Gastrocnemius medialis (tissue), 4 donors: ENCODE measurements around the gene CTIF. TPM values are rescaled to one million over a fixed set of nuclear protein-coding genes. Genes with fewer than 3 reads are reported as not detected.

Source experiments
- ATAC-seq, 2 donors: fragments of 150-250 bp; one replicate each; pipeline ENCODE4 v1.9.1; 2016
- DNase-seq, 2 donors: peaks; one replicate each; pipeline ENCODE4 v3.0.0-alpha.2; 2019
- H3K27ac ChIP-seq, 4 donors: fragments of 200-600 bp; sonication (generic); 1 replicate in 1 of 4; 2 replicates in 3 of 4; pipeline ENCODE4 v1.5.1; 2016 to 2018; ENCODE audit warnings: mild to moderate bottlenecking in 2 of 4, moderate library complexity in 1 of 4
- H3K27me3 ChIP-seq, 3 donors: fragments of 200-600 bp; sonication (generic) in 2 of 3; 1 replicate in 1 of 3; 2 replicates in 2 of 3; pipeline versions ENCODE4 v1.5.1 to v1.6.0; 2016 to 2019; ENCODE audit warnings: mild to moderate bottlenecking in 1 of 3, moderate library complexity in 1 of 3
- H3K36me3 ChIP-seq, 2 donors: fragments of 200-600 bp; sonication (generic) in 1 of 2; one replicate each; pipeline ENCODE4 v1.5.1; 2017 to 2018
- H3K4me1 ChIP-seq, 2 donors: fragments of 200-600 bp; sonication (generic) in 1 of 2; one replicate each; pipeline ENCODE4 v1.5.1; 2016 to 2017; ENCODE audit warnings: mild to moderate bottlenecking in 2 of 2
- H3K4me3 ChIP-seq, 4 donors: fragments of 200-600 bp; sonication (generic) in 3 of 4; 1 replicate in 1 of 4; 2 replicates in 3 of 4; pipeline ENCODE4 v1.5.1; 2016 to 2019; ENCODE audit warnings: mild to moderate bottlenecking in 2 of 4
- H3K9me3 ChIP-seq, 3 donors: fragments of 200-600 bp; sonication (generic) in 2 of 3; 1 replicate in 1 of 3; 2 replicates in 2 of 3; pipeline ENCODE4 v1.5.1; 2016 to 2019
- CTCF ChIP-seq, 5 experiments: fragments of 450-650 bp in 3 of 5; fragments of 200-600 bp in 2 of 5; sonication (generic) in 2 of 5; IDR thresholded peaks in 4 of 5; conservative IDR thresholded peaks in 1 of 5; 1 replicate in 4 of 5; 2 replicates in 1 of 5; pipeline ENCODE4 v1.5.1; 2016 to 2019; ENCODE audit warnings: antibody characterized with exemption in 5 of 5, mild to moderate bottlenecking in 3 of 5, moderate library complexity in 3 of 5
- POLR2A ChIP-seq, 2 donors: fragments of 450-650 bp; IDR thresholded peaks; one replicate each; pipeline ENCODE4 v1.6.1; 2017; ENCODE audit warnings: antibody characterized with exemption in 2 of 2, mild to moderate bottlenecking in 2 of 2, moderate library complexity in 2 of 2
- in situ Hi-C, 4 donors: fragments of 200-750 bp; cut with MboI; loops; one replicate each; pipeline versions ENCODE4 v1.15.0 to v1.8.0; 2017; ENCODE audit warnings: low sequenced_read_pairs in 4 of 4
- intact Hi-C: fragments of 100-400 bp; cut with DNase I; formaldehyde crosslinking; loops from one replicate; pipeline ENCODE4 v1.15.1; 2023; ENCODE audit warnings: low total_unique reads
- total RNA-seq, 4 donors: library from RNA; depleted of rRNA; stranded (reverse); fragments of >200 nt; gene quantifications; one replicate each; pipeline versions ENCODE4 v1.1.0 to v1.2.3, GENCODE V29; 2016

CTIF gene
- total RNA-seq, 4 donors from 2014 or later = 20.2 to 35.4 (median 23.1) TPM

GRCh38 chr18:48766026-48766425, 227.2 kb downstream of the CTIF start:
- in situ Hi-C loops = no loop called here

GRCh38 chr18:48766487-48766886, 227.7 kb downstream of the CTIF start:
- peak overlapping the region; percentile 78 to 91 (median 88) for H3K27ac ChIP-seq
- TF ChIP-seq CTCF (IDR thresholded peaks at IDR 0.05 in 4 of 5, conservative IDR thresholded peaks at IDR 0.05 in 1 of 5) (no peak), POLR2A (IDR thresholded peaks at IDR 0.05) (no peak)
- no peaks in the 10 kb centered on the region for H3K27me3 ChIP-seq
- in situ Hi-C loops = no loop called here
- ATAC-seq (no peak), DNase-seq (no peak)
- peaks cover 0 to 2% of the 10 kb centered on the region in 2 donors for H3K36me3 ChIP-seq
- no peak overlapping the region for H3K4me3 ChIP-seq
- H3K4me1 ChIP-seq = peaks cover 57 to 80% of the 10 kb centered on the region in 2 donors
- intact Hi-C loops = loop anchor here (2.0 to 10.0 kb wide), 4 partner anchors 32 to 222 kb away; no protein-coding TSS in a partner anchor
- no peaks in the 10 kb centered on the region for H3K9me3 ChIP-seq

More at GRCh38 chr18:48766026-48766425, 227.2 kb downstream of the CTIF start:
- Histone ChIP-seq H3K36me3 (peaks cover 0 to 6% of the 10 kb centered on the region in 2 donors), H3K27ac (peak overlapping the region; percentile 78 to 91 (median 88)), H3K4me3 (no peak overlapping the region), H3K27me3 (no peaks in the 10 kb centered on the region), H3K9me3 (no peaks in the 10 kb centered on the region), H3K4me1 (peaks cover 52 to 75% of the 10 kb centered on the region in 2 donors)
- no peak for ATAC-seq
- no peak for DNase-seq
- no peak for TF ChIP-seq POLR2A (IDR thresholded peaks at IDR 0.05)
- no peak for TF ChIP-seq CTCF (IDR thresholded peaks at IDR 0.05 in 4 of 5, conservative IDR thresholded peaks at IDR 0.05 in 1 of 5)
- intact Hi-C loops = loop anchor here (2.0 to 10.0 kb wide), 4 partner anchors 33 to 221 kb away; no protein-coding TSS in a partner anchor

GRCh38 chr18:48767090-48767690, 228.4 kb downstream of the CTIF start:
- ATAC-seq = peak; percentile 76 to 82
- DNase-seq = peak; percentile 71 to 91
- no peaks in the 10 kb centered on the region for H3K27me3 ChIP-seq
- no peak for TF ChIP-seq CTCF (IDR thresholded peaks at IDR 0.05 in 4 of 5, conservative IDR thresholded peaks at IDR 0.05 in 1 of 5)
- peak; percentile 59 to 60 for TF ChIP-seq POLR2A (IDR thresholded peaks at IDR 0.05)
- in situ Hi-C loops = no loop called here
- no peaks in the 10 kb centered on the region for H3K9me3 ChIP-seq
- intact Hi-C loops = loop anchor here (2.0 to 10.0 kb wide), 4 partner anchors 32 to 222 kb away; no protein-coding TSS in a partner anchor
- H3K4me1 ChIP-seq = peaks cover 63 to 87% of the 10 kb centered on the region in 2 donors
- no peak overlapping the region for H3K4me3 ChIP-seq
- peak overlapping the region; percentile 78 to 91 (median 88) for H3K27ac ChIP-seq
- no peaks in the 10 kb centered on the region for H3K36me3 ChIP-seq

GRCh38 chr18:48769006-48769636, 230.3 kb downstream of the CTIF start:
- intact Hi-C loops (loop anchor here (10.0 kb wide), 2 partner anchors 74 to 224 kb away; no protein-coding TSS in a partner anchor), in situ Hi-C loops (no loop called here)
- DNase-seq (no peak), ATAC-seq (no peak)
- Histone ChIP-seq H3K27ac (peak overlapping the region in 2 of 4 donors; percentile 66 to 88), H3K9me3 (no peaks in the 10 kb centered on the region), H3K36me3 (no peaks in the 10 kb centered on the region), H3K4me3 (no peak overlapping the region), H3K27me3 (no peaks in the 10 kb centered on the region), H3K4me1 (peaks cover 47 to 80% of the 10 kb centered on the region in 2 donors)
- TF ChIP-seq POLR2A (IDR thresholded peaks at IDR 0.05) = no peak
- TF ChIP-seq CTCF (IDR thresholded peaks at IDR 0.05 in 4 of 5, conservative IDR thresholded peaks at IDR 0.05 in 1 of 5) = peak in 1 of 5 experiments; percentile 16
